Natural killer cell (primary cell): Measurements from ENCODE around the gene DHRS13. TPM values are rescaled to one million over a fixed set of nuclear protein-coding genes. Genes with fewer than 3 reads are reported as not detected.
A peak's percentile ranks its signal among the peaks of the same experiment; 100 is the strongest.

Experiments used
- ATAC-seq, 3 donors: fragments of 150-1000 bp in 2 of 3; fragments of 200-7000 bp in 1 of 3; cut with Tn5 transposase; 1 replicate in 1 of 3; 2 replicates in 2 of 3; pipeline ENCODE4 v1.10.0; 2021; ENCODE audit warnings: mild to moderate bottlenecking in 2 of 3, moderate library complexity in 2 of 3
- DNase-seq, 2 donors: peaks; one replicate each; pipeline versions ENCODE4 v3.0.0 to v3.0.0-alpha.2; 2013 to 2021; ENCODE audit warnings: mixed read lengths in 1 of 2
- H3K27ac ChIP-seq: one replicate; pipeline ENCODE4 v1.5.1; 2013; ENCODE audit warnings: mild to moderate bottlenecking, low read length
- H3K27me3 ChIP-seq: one replicate; pipeline ENCODE4 v1.6.1; 2013; ENCODE audit warnings: low read length; ENCODE audit not compliant: control insufficient read depth, insufficient read depth
- H3K36me3 ChIP-seq: one replicate; pipeline ENCODE4 v1.6.1; 2013; ENCODE audit warnings: low read length; ENCODE audit not compliant: control insufficient read depth, insufficient read depth
- H3K4me1 ChIP-seq: one replicate; pipeline ENCODE4 v1.6.1; 2013; ENCODE audit warnings: low read length; ENCODE audit not compliant: control insufficient read depth, insufficient read depth
- H3K4me3 ChIP-seq: one replicate; pipeline ENCODE4 v1.5.1; 2013; ENCODE audit warnings: low read length
- H3K9me3 ChIP-seq: one replicate; pipeline ENCODE4 v1.6.1; 2013; ENCODE audit warnings: low read length; ENCODE audit not compliant: control insufficient read depth, insufficient read depth
- H3K27ac Mint-ChIP-seq, 2 donors: one replicate each; pipeline ENCODE4 v1.8.0; 2022; ENCODE audit warnings: mild to moderate bottlenecking in 2 of 2, mixed read lengths in 2 of 2, moderate library complexity in 1 of 2
- H3K27me3 Mint-ChIP-seq, 2 donors: one replicate each; pipeline ENCODE4 v1.8.0; 2022; ENCODE audit warnings: low read depth in 2 of 2, mixed read lengths in 2 of 2
- H3K36me3 Mint-ChIP-seq: one replicate; pipeline ENCODE4 v1.8.0; 2022; ENCODE audit warnings: mixed read lengths
- H3K4me1 Mint-ChIP-seq, 2 donors: one replicate each; pipeline ENCODE4 v1.8.0; 2022; ENCODE audit warnings: mixed read lengths in 2 of 2
- H3K4me3 Mint-ChIP-seq: one replicate; pipeline ENCODE4 v1.8.0; 2022; ENCODE audit warnings: mild to moderate bottlenecking, moderate library complexity, mixed read lengths
- H3K9me3 Mint-ChIP-seq, 2 donors: one replicate each; pipeline ENCODE4 v1.8.0; 2022; ENCODE audit warnings: mixed read lengths in 2 of 2
- WGBS: methylation state at CpG from one replicate; pipeline ENCODE4 v1.1.7; 2013; ENCODE audit warnings: missing lambda C conversion rate; ENCODE audit not compliant: insufficient coverage; 5-methylcytosine and 5-hydroxymethylcytosine counted together
- intact Hi-C: fragments of 100-400 bp; cut with micrococcal nuclease; formaldehyde crosslinking; loops from one replicate; pipeline ENCODE4 v1.14.2; 2022
- total RNA-seq, 4 donors: library from RNA; stranded (reverse); fragments of 120-200 nt in 1 of 4; gene quantifications; one replicate each; pipeline versions ENCODE4 v1.2.3 to v1.2.4, GENCODE V29; 2013 to 2022
- TF ChIP-seq, protein P1 (sequence below): fragments of 200-600 bp; IDR thresholded peaks from one replicate; pipeline ENCODE4 v1.8.0; 2022; ENCODE audit warnings: antibody characterized with exemption

DHRS13 gene
- total RNA-seq, 3 donors from 2014 or later (not counting 1 experiment from before 2014, with no cell fraction given), result 22.5 to 27.3 (median 23.2) TPM

DNA sequence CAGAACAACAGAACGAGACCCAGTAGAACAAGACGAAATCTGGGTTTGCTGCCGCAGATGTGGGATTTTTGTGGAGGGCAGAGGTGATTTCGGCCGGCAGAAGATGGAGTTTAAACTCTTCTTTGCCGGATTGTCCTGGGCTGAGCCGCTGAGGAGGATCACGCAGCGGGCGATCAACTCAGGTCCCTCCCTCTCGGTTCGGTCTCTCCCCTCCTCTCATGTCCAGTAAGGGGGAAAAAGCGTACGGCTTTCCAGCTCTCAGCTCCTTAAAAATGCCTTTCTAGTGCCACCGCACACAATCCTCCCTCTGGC, 46.0 kb upstream of the DHRS13 start:
- intact Hi-C loops, result loop anchor here (1.0 kb wide), 1 partner anchor 23 kb away; no protein-coding TSS in a partner anchor
- peak overlapping the region; percentile 76 for H3K4me3 ChIP-seq
- 0% methylated on average over 15 of the region's 15 CpGs for WGBS
- peak overlapping the region; percentile 92 for H3K27ac ChIP-seq
- Mint-ChIP-seq H3K27me3 (no peaks in the 10 kb centered on the region), H3K9me3 (no peaks in the 10 kb centered on the region), H3K4me1 (peaks cover 43 to 49% of the 10 kb centered on the region in 2 donors), H3K4me3 (peak overlapping the region; percentile 95), H3K36me3 (no peaks in the 10 kb centered on the region), H3K27ac (no peak overlapping the region)
- H3K9me3 ChIP-seq, result no peaks in the 10 kb centered on the region
- ATAC-seq (no peak), DNase-seq (no peak)
- TF ChIP-seq, protein P1, sequence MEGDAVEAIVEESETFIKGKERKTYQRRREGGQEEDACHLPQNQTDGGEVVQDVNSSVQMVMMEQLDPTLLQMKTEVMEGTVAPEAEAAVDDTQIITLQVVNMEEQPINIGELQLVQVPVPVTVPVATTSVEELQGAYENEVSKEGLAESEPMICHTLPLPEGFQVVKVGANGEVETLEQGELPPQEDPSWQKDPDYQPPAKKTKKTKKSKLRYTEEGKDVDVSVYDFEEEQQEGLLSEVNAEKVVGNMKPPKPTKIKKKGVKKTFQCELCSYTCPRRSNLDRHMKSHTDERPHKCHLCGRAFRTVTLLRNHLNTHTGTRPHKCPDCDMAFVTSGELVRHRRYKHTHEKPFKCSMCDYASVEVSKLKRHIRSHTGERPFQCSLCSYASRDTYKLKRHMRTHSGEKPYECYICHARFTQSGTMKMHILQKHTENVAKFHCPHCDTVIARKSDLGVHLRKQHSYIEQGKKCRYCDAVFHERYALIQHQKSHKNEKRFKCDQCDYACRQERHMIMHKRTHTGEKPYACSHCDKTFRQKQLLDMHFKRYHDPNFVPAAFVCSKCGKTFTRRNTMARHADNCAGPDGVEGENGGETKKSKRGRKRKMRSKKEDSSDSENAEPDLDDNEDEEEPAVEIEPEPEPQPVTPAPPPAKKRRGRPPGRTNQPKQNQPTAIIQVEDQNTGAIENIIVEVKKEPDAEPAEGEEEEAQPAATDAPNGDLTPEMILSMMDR, result no peak
- peaks cover 5% of the 10 kb centered on the region for H3K36me3 ChIP-seq
- H3K27me3 ChIP-seq, result no peaks in the 10 kb centered on the region
- H3K4me1 ChIP-seq, result peaks cover 48% of the 10 kb centered on the region

DNA sequence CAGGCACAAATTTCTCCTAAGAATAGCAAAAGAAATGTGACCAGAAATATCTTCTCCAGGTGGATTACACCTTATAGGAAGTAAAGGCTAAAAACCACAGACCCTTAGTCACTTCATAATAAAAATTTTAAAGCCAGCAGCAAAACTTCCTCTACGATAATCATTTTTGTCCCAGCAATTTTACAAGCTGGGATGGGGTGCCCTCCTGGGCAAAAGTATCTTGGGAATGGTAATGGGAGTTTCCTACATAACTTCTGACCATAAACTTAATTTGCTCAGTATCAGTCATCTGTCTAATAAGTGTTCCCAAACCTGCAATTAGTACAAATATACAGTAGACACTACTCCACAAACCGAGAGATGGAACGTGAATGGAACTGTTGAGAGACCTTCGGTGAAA, 45.5 kb upstream of the DHRS13 start:
- ATAC-seq (no peak), DNase-seq (no peak)
- Histone ChIP-seq H3K4me3 (peak overlapping the region; percentile 76), H3K4me1 (peaks cover 45% of the 10 kb centered on the region), H3K27ac (peak overlapping the region; percentile 92), H3K27me3 (no peaks in the 10 kb centered on the region), H3K36me3 (peaks cover 5% of the 10 kb centered on the region), H3K9me3 (no peaks in the 10 kb centered on the region)
- WGBS, result 9% methylated on average over 3 of the region's 4 CpGs
- Mint-ChIP-seq H3K4me3 (peak overlapping the region; percentile 95), H3K27ac (no peak overlapping the region), H3K36me3 (no peaks in the 10 kb centered on the region), H3K27me3 (no peaks in the 10 kb centered on the region), H3K4me1 (peaks cover 45 to 49% of the 10 kb centered on the region in 2 donors), H3K9me3 (no peaks in the 10 kb centered on the region)
- intact Hi-C loops, result no loop called here
- TF ChIP-seq, protein P1, result no peak

DNA sequence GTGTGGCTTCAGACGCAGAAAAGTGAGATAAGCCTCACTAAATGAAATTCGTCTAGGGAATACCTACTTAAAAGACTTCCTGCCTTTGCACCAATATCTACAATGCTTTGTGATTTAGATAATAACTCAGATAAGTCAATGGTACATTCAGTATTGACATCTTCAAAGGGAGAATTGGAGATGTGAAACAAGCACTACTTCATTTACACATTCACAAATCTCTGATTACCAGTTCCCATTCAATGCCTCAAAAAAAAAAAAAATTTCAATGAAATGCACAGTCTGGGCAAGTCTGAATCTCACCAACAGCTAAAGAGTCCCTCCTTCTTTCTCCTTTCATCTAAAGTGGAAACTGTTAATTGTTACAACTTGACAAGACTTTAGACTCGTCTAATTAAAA, 44.8 kb upstream of the DHRS13 start:
- H3K4me3 Mint-ChIP-seq, result peak overlapping the region; percentile 95
- peaks cover 10% of the 10 kb centered on the region for H3K36me3 ChIP-seq
- H3K9me3 ChIP-seq, result no peaks in the 10 kb centered on the region
- ATAC-seq, result no peak
- no CpG with 5 or more reads among the region's 3 CpGs for WGBS
- peaks cover 39% of the 10 kb centered on the region for H3K4me1 ChIP-seq
- TF ChIP-seq, protein P1, result no peak
- no peaks in the 10 kb centered on the region for H3K36me3 Mint-ChIP-seq
- H3K27ac Mint-ChIP-seq, result no peak overlapping the region
- no peaks in the 10 kb centered on the region for H3K9me3 Mint-ChIP-seq
- no peak overlapping the region for H3K4me3 ChIP-seq
- H3K27me3 ChIP-seq, result no peaks in the 10 kb centered on the region
- peak overlapping the region; percentile 92 for H3K27ac ChIP-seq
- H3K27me3 Mint-ChIP-seq, result no peaks in the 10 kb centered on the region
- H3K4me1 Mint-ChIP-seq, result peaks cover 45 to 49% of the 10 kb centered on the region in 2 donors
- intact Hi-C loops, result no loop called here
- DNase-seq, result peak in 1 of 2 donors; percentile 33

DNA sequence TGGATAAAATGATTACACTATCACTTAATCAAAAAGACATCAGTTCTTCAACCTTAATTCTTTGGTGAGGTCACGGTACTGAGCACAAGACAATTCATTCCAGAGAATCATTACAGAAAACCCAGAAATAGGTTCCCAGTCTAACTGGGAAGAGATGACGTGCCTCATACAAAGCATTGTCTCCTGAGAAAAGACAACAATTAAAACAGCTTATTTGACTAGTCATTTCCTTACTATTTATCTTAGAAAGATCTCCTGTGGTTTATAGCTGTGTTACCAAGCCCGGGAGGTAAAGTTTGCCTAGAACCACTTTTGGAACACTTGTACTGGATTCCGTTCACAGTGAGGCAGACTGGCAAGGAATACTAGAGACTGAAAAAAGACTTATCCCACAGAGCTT, 43.4 kb upstream of the DHRS13 start:
- Histone ChIP-seq H3K27me3 (no peaks in the 10 kb centered on the region), H3K4me1 (peaks cover 32% of the 10 kb centered on the region), H3K4me3 (no peak overlapping the region), H3K9me3 (no peaks in the 10 kb centered on the region), H3K36me3 (peaks cover 13% of the 10 kb centered on the region), H3K27ac (no peak overlapping the region)
- intact Hi-C loops, result no loop called here
- ATAC-seq, result no peak
- H3K36me3 Mint-ChIP-seq, result no peaks in the 10 kb centered on the region
- peaks cover 52 to 59% of the 10 kb centered on the region in 2 donors for H3K4me1 Mint-ChIP-seq
- H3K4me3 Mint-ChIP-seq, result peak overlapping the region; percentile 8
- DNase-seq, result peak in 1 of 2 donors; percentile 28
- 46% methylated on average over 4 of the region's 4 CpGs for WGBS
- H3K27ac Mint-ChIP-seq, result no peak overlapping the region
- H3K9me3 Mint-ChIP-seq, result no peaks in the 10 kb centered on the region
- TF ChIP-seq, protein P1, result no peak
- no peaks in the 10 kb centered on the region for H3K27me3 Mint-ChIP-seq
